Thyroid gland (tissue), 4 donors: ENCODE measurements around the gene SNX11. TPM values are rescaled to one million over a fixed set of nuclear protein-coding genes. Genes with fewer than 3 reads are reported as not detected.

ENCODE experiments used
- DNase-seq, 2 donors: peaks; one replicate each; pipeline ENCODE4 v3.0.0-alpha.2; 2019
- H3K27ac ChIP-seq, 3 donors: fragments of 200-600 bp; sonication (generic); 1 replicate in 2 of 3; 2 replicates in 1 of 3; pipeline ENCODE4 v1.5.1; 2016 to 2019; ENCODE audit warnings: mild to moderate bottlenecking in 1 of 3, moderate library complexity in 1 of 3
- H3K27me3 ChIP-seq: fragments of 200-600 bp; sonication (generic); one replicate; pipeline ENCODE4 v1.5.1; 2019
- H3K36me3 ChIP-seq, 2 donors: fragments of 200-600 bp; sonication (generic); one replicate each; pipeline ENCODE4 v1.5.1; 2016 to 2019
- H3K4me1 ChIP-seq, 2 donors: fragments of 200-600 bp; sonication (generic); one replicate each; pipeline ENCODE4 v1.5.1; 2017 to 2019
- H3K4me3 ChIP-seq, 3 donors: fragments of 200-600 bp; sonication (generic); replicated peaks in 1 of 3; 1 replicate in 2 of 3; 2 replicates in 1 of 3; pipeline ENCODE4 v1.5.1; 2016; ENCODE audit warnings: mild to moderate bottlenecking in 1 of 3
- H3K9me3 ChIP-seq: fragments of 200-600 bp; sonication (generic); one replicate; pipeline ENCODE4 v1.5.1; 2017
- POLR2A ChIP-seq, 2 donors: fragments of 450-650 bp; IDR thresholded peaks; one replicate each; pipeline ENCODE4 v1.6.1; 2017; ENCODE audit warnings: antibody characterized with exemption in 2 of 2, mild to moderate bottlenecking in 2 of 2, moderate library complexity in 1 of 2
- WGBS, 2 donors: methylation state at CpG; one replicate each; pipeline ENCODE4 v1.1.5; 2017; 5-methylcytosine and 5-hydroxymethylcytosine counted together
- intact Hi-C: fragments of 100-400 bp; cut with DNase I; formaldehyde crosslinking; loops from one replicate; pipeline ENCODE4 v1.15.1; 2023
- total RNA-seq, 4 donors: library from RNA; depleted of rRNA; stranded (reverse); fragments of >200 nt; gene quantifications; one replicate each; pipeline ENCODE4 v1.2.3, GENCODE V29; 2016
- TF ChIP-seq, protein P1 (sequence below), 6 experiments: fragments of 200-600 bp in 3 of 6; fragments of 450-650 bp in 3 of 6; sonication (generic) in 3 of 6; IDR thresholded peaks; one replicate each; pipeline ENCODE4 v1.5.1; 2016 to 2019; ENCODE audit warnings: antibody characterized with exemption in 6 of 6, mild to moderate bottlenecking in 2 of 6, inconsistent platforms in 1 of 6, moderate library complexity in 1 of 6

The SNX11 gene
- total RNA-seq, 4 donors from 2014 or later = 20.3 to 23.4 (median 22.0) TPM

DNA sequence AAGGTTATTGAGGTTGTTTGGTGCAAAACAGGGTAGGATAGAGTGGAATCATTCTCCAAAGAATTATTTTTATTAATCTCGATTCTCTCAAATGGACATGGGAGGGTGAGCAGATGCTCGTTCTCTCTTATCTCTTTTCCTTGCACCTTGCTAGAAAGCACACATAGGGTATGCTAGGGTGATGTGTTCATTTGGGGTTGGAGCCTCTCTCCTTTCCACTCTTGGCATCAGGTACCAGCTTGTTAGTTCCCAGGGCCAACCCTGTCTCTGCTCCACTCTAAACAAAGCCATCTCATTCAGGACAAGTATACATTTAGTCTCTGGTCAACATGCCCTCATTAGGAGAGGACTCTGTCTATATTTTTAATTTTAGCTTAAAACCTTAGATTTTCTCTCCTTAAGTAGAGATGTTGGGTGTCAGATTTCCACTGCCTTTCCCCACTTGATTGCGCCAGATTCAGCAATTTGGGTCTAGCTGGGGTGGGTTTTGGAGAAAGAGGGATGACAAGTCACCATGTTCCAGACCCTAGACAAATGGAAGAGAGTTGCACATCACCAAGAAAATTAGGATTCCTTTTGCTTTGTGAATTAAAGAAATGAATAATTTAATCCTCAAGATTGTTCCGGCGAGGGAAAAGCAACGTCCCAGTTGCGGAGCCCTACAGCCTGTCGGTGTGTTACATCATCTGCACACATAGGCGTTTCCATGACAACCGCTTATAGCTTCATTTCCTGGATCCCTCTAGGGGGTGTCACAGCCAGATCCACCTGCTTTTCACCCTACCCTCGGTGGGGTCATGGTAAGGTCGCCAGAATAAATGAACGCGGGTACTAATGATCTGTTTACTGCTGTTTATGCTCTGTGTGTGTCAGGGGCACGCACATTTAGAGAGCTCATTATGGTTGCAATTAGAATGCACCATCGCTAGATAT is 41.6 kb downstream of the SNX11 start:
- H3K36me3 ChIP-seq = no peaks in the 10 kb centered on the region
- H3K27me3 ChIP-seq = no peaks in the 10 kb centered on the region
- H3K4me3 ChIP-seq = no peak overlapping the region
- intact Hi-C loops = no loop called here
- H3K27ac ChIP-seq = no peak overlapping the region
- DNase-seq = no peak
- 71 to 72% methylated on average over 16 of the region's 16 CpGs for WGBS, 2 donors
- H3K9me3 ChIP-seq = no peaks in the 10 kb centered on the region
- TF ChIP-seq, protein P1, sequence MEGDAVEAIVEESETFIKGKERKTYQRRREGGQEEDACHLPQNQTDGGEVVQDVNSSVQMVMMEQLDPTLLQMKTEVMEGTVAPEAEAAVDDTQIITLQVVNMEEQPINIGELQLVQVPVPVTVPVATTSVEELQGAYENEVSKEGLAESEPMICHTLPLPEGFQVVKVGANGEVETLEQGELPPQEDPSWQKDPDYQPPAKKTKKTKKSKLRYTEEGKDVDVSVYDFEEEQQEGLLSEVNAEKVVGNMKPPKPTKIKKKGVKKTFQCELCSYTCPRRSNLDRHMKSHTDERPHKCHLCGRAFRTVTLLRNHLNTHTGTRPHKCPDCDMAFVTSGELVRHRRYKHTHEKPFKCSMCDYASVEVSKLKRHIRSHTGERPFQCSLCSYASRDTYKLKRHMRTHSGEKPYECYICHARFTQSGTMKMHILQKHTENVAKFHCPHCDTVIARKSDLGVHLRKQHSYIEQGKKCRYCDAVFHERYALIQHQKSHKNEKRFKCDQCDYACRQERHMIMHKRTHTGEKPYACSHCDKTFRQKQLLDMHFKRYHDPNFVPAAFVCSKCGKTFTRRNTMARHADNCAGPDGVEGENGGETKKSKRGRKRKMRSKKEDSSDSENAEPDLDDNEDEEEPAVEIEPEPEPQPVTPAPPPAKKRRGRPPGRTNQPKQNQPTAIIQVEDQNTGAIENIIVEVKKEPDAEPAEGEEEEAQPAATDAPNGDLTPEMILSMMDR (IDR thresholded peaks at IDR 0.05) = no peak
- no peak for TF ChIP-seq POLR2A (IDR thresholded peaks at IDR 0.05)
- no peaks in the 10 kb centered on the region for H3K4me1 ChIP-seq

GRCh38 chr17:48149787-48150463 is 42.4 kb downstream of the SNX11 start:
- intact Hi-C loops = no loop called here
- TF ChIP-seq POLR2A (IDR thresholded peaks at IDR 0.05) = no peak
- TF ChIP-seq, protein P1 (IDR thresholded peaks at IDR 0.05) = no peak
- DNase-seq = no peak
- Histone ChIP-seq H3K4me3 (no peak overlapping the region), H3K27ac (no peak overlapping the region), H3K36me3 (no peaks in the 10 kb centered on the region), H3K9me3 (no peaks in the 10 kb centered on the region), H3K4me1 (no peaks in the 10 kb centered on the region), H3K27me3 (no peaks in the 10 kb centered on the region)
- WGBS, 2 donors = 87 to 88% methylated on average over 4 of the region's 4 CpGs

DNA sequence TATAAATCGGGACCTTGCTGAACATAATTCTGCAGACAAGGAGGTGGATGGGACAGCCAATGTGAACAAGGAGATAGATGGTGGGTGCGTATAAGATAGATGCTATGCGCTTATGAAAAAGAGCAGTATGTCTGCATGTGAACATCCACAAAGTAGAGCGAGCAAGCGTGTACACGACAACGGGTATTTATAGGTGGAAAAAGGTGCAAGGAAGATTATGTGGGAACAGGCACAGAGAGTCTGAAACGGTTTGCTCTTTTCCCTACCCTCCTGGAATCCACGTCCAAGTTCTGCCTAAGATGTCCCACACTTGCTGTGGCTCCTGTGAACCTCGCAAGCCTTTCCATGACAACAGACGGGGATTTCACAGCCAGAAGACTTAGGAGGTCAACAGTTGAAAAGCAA is 43.0 kb downstream of the SNX11 start:
- intact Hi-C loops = no loop called here

DNA sequence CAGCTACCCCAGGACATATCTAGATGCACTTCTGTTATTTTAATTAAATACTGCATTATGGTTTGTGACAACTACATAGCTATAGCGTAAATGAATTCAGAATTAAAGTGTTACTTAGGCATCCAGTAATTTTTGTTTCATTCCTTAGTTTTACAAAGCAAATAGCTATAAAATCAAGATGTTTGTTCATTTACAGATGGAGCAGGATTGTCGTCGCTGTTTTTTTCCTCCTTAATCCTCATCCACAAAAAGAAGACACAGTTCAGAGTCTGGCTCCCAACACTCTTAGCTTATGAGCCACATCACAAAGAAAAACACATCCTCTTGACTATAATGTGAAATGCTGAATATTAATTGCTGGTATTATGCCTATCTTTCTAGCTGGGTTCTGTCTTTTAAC is 43.7 kb downstream of the SNX11 start:
- no peaks in the 10 kb centered on the region for H3K4me1 ChIP-seq
- TF ChIP-seq, protein P1 (IDR thresholded peaks at IDR 0.05) = no peak
- no peak for TF ChIP-seq POLR2A (IDR thresholded peaks at IDR 0.05)
- H3K4me3 ChIP-seq = no peak overlapping the region
- intact Hi-C loops = no loop called here
- no peaks in the 10 kb centered on the region for H3K36me3 ChIP-seq
- no peaks in the 10 kb centered on the region for H3K9me3 ChIP-seq
- H3K27me3 ChIP-seq = no peaks in the 10 kb centered on the region
- H3K27ac ChIP-seq = no peak overlapping the region
- WGBS, 2 donors = 76 to 82% methylated on average over 3 of the region's 3 CpGs
- DNase-seq = no peak

More for the DNA sequence above, 43.0 kb downstream of the SNX11 start:
- H3K27me3 ChIP-seq = no peaks in the 10 kb centered on the region
- DNase-seq = no peak
- TF ChIP-seq, protein P1 (IDR thresholded peaks at IDR 0.05) = no peak
- no peak for TF ChIP-seq POLR2A (IDR thresholded peaks at IDR 0.05)
- no peak overlapping the region for H3K4me3 ChIP-seq
- no peaks in the 10 kb centered on the region for H3K4me1 ChIP-seq
- no peaks in the 10 kb centered on the region for H3K9me3 ChIP-seq
- H3K27ac ChIP-seq = no peak overlapping the region
- H3K36me3 ChIP-seq = no peaks in the 10 kb centered on the region
- WGBS, 2 donors = 60 to 68% methylated on average over 11 of the region's 11 CpGs

DNA sequence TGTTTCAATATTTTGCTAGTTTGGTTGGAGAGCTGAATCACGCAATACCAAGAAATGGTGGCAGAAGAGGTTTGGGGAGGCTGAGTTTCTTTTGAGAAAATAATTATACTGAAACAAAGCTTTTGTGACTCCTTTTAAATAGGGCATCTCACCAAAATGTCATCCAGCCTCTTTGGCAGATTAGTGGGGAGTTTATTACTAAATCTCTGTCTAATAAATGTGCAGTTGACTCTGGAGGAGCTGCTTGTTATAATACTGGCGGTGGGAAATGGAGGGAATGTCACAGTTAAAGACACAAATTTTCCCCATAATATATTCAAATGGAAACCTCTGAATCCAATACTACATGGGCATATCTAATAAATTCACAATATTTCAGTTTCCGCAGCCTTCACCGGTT is 44.7 kb downstream of the SNX11 start:
- intact Hi-C loops = no loop called here
- Histone ChIP-seq H3K36me3 (no peaks in the 10 kb centered on the region), H3K27ac (no peak overlapping the region), H3K27me3 (no peaks in the 10 kb centered on the region), H3K9me3 (no peaks in the 10 kb centered on the region), H3K4me3 (no peak overlapping the region), H3K4me1 (no peaks in the 10 kb centered on the region)
- TF ChIP-seq, protein P1 (IDR thresholded peaks at IDR 0.05) = no peak
- no peak for TF ChIP-seq POLR2A (IDR thresholded peaks at IDR 0.05)
- 69 to 70% methylated on average over 4 of the region's 4 CpGs for WGBS, 2 donors
- DNase-seq = no peak
